GM12872 (cell line): ENCODE results near the gene CFAP70.

Experiments used
- TF ChIP-seq, protein P1 (sequence below): IDR thresholded peaks from 3 replicates; pipeline ENCODE4 v1.5.1; 2011; ENCODE audit warnings: low read depth, mild to moderate bottlenecking, low read length, moderate library complexity; ENCODE audit not compliant: insufficient read depth

The CFAP70 gene

DNA sequence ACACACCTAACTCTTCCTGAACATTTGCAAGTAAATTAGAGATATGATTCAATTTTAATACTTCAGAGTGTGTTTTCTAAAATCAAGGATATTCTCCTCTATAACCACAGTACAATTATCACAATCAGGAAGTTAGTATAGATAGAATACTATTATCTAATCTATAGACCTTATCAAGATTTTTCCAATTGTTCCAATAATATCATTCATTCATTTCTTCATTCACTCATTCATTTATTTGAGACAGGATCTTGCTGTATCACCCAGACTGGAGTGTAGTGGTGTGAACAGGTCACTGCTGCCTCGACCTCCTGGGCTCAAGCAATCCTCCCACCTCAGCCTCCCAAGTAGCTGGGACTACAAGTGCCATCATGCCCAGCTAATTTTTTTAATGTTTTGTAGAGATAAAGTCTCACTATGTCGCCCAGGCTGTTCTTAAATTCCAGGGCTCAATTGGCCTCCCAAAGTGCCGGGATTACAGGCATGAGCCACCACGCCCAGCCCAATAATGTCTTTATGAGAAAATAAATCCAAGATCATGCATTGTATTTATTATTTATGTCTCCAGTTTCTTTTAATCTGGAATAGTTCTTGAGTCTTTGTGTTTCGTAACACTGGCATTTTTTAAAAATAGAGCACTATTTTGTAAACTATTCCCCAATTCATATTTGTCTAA is 95.6 kb downstream of the CFAP70 start:
- TF ChIP-seq, protein P1, sequence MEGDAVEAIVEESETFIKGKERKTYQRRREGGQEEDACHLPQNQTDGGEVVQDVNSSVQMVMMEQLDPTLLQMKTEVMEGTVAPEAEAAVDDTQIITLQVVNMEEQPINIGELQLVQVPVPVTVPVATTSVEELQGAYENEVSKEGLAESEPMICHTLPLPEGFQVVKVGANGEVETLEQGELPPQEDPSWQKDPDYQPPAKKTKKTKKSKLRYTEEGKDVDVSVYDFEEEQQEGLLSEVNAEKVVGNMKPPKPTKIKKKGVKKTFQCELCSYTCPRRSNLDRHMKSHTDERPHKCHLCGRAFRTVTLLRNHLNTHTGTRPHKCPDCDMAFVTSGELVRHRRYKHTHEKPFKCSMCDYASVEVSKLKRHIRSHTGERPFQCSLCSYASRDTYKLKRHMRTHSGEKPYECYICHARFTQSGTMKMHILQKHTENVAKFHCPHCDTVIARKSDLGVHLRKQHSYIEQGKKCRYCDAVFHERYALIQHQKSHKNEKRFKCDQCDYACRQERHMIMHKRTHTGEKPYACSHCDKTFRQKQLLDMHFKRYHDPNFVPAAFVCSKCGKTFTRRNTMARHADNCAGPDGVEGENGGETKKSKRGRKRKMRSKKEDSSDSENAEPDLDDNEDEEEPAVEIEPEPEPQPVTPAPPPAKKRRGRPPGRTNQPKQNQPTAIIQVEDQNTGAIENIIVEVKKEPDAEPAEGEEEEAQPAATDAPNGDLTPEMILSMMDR = no peak

DNA sequence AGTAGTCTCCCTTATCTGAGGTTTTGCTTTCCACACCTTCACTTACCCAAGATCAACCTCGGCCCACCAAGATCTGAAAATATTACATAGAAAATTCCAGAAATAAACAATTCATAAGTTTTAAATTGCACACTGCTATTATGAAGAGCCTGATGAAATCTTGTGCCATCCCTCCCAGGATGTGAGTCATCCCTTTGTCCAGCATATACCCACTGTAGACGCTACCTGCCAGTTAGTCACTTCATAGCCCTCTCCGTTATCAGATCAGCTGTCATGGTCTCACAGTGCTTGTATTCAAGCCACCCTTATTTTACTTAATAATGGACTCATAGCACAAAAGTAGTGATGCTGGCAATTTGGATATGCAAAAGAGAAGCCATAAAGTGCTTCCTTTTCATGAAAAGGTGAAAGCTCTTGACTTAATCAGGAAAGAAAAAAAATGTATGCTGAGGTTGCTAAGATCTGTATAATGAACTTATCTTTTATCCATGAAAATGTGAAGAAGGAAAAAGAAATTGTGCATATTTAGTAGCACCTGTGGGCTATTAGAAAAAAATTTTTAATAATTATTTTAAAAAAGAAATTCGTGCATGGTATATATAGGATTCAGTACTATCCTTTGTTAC is 96.4 kb downstream of the CFAP70 start:
- TF ChIP-seq, protein P1 = no peak

DNA sequence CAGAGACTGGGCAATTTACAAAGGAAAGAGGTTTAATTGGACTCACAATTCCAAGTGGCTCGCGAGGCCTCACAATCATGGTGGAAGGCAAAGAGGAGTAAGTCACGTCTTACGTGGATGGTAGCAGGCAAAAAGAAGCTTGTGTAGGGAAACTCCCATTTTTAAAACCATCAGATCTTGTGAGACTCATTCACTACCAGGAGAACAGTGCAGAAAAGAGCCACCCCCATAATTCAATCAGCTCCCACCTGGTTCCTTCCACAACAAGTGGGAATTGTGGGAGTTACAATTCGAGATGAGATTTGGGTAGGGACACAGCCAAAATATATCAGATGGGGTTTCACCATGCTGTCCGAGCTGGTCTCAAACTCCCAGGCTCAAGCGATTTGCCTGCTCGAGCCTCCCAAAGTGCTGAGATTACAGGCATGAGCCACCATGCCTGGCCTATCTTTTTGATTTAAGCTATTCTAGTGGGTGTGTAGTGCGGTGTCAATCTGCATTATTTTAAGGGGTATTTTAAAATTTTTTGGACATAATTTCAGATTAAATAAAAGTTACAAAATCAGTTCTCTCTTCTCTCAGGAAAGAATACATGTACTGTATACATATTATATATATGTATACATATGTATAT is 97.2 kb downstream of the CFAP70 start:
- TF ChIP-seq, protein P1 = no peak

DNA sequence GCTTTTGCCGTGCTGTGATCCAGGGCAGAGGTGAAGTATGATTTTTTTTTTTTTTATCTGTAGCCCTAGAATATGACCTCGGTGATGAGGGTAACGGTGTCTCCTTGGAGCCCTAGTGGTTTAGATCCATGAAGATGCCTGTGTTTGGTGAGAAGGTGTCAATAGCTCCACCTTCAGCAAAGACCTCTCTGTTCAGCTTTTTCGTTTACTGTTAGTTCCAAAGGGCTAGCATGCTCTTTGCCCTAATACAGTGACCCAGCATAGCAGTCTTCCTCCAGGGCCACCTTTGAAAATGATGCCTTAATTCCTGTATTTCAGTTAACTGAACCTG is 105.5 kb downstream of the CFAP70 start:
- TF ChIP-seq, protein P1 = peak; percentile 41; the same call in 2 of the 3 replicates

DNA sequence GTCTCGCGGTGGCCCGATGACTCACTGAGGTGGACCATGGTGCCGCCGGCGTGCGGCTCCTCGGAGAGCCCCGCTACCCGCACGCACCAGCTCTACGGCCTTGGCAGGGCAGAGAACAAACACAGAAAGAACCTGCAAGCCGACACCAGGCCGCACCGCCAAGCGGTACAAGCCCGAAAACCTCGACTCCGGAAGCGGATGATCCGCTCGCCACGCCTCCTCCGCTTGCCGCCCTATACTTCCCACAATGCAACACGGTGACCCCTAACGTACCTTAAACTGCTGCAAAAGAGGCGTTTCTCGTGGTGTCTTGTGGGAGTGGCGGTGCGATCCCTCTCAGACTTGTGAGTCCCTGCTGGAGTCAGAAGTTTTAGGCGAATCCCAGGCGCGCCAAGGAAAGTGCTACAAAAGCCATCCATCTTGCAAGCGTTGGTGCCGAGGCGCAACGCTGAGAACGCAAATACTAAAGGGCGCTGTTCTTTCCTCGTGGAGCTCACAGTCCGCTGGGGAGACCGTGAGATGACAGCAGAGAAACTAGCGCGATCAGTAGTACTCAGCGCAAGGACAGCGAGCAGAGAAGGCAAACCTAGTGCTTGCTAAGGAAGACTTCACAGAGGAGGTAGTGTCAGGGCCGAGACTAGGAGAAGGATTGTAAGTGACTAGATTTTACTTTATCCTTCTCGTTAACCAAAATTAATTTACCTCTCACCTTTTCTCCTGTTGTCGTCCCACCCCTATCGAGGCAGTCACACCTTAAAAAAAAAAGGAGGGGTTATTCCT is 106.0 kb downstream of the CFAP70 start, which contains the start of gene MRPS16:
MRPS16 (minus strand) TSS at position 200 of the 780 bp plus-strand sequence; CDS start at position 38, 162 bp downstream.
- TF ChIP-seq, protein P1 = no peak

DNA sequence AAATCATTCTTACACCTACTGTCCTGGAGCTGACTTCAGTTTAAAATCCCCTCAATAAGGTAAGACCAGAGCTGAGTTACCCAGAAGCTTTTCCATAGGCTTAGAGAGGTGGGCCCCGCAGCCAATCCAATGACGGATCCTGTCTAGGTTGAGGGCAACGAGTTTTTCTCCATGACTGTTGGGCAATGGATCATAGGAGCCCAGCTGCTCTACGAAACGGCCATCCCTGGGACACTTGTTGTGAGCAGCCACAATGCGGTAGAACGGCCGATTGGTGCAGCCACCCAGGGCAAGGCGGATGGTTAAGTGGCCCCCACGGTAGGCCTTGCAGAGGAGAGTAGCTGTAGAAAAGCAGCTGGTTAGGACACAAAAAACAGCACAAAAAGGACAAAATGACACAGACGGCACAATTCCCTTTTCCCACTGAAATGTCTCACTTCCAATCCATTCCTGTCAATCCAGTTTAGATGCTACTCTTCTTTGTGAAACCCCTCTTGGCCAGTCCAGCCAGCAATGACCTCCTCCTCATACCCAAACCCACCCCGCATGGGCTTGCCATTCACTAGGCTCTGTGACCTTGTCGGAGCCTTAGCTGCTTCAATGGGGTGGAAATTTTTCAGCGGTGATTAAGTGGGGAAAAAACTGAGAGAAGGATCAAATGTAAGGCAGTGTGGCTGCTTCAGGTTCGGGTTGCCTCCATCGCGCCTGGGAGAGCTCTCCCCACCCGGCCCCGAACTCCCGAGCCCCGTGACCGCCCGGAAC is 106.8 kb downstream of the CFAP70 start:
- TF ChIP-seq, protein P1 = no peak
